Measurements from ENCODE around the gene JSRP1.

Gene JSRP1

GRCh38 chr19:2233601-2234280 lies 22.5 kb downstream of the JSRP1 start:
- TF ChIP-seq, protein P1, sequence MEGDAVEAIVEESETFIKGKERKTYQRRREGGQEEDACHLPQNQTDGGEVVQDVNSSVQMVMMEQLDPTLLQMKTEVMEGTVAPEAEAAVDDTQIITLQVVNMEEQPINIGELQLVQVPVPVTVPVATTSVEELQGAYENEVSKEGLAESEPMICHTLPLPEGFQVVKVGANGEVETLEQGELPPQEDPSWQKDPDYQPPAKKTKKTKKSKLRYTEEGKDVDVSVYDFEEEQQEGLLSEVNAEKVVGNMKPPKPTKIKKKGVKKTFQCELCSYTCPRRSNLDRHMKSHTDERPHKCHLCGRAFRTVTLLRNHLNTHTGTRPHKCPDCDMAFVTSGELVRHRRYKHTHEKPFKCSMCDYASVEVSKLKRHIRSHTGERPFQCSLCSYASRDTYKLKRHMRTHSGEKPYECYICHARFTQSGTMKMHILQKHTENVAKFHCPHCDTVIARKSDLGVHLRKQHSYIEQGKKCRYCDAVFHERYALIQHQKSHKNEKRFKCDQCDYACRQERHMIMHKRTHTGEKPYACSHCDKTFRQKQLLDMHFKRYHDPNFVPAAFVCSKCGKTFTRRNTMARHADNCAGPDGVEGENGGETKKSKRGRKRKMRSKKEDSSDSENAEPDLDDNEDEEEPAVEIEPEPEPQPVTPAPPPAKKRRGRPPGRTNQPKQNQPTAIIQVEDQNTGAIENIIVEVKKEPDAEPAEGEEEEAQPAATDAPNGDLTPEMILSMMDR (IDR thresholded peaks at IDR 0.05), result no peak

- TF ChIP-seq, protein P1 (IDR thresholded peaks at IDR 0.05), result no peak
Observed at GRCh38 chr19:2232286-2233151, 23.7 kb downstream of the JSRP1 start.

GRCh38 chr19:2231621-2232221 lies 24.5 kb downstream of the JSRP1 start:
- TF ChIP-seq, protein P1 (IDR thresholded peaks at IDR 0.05), result no peak

DNA sequence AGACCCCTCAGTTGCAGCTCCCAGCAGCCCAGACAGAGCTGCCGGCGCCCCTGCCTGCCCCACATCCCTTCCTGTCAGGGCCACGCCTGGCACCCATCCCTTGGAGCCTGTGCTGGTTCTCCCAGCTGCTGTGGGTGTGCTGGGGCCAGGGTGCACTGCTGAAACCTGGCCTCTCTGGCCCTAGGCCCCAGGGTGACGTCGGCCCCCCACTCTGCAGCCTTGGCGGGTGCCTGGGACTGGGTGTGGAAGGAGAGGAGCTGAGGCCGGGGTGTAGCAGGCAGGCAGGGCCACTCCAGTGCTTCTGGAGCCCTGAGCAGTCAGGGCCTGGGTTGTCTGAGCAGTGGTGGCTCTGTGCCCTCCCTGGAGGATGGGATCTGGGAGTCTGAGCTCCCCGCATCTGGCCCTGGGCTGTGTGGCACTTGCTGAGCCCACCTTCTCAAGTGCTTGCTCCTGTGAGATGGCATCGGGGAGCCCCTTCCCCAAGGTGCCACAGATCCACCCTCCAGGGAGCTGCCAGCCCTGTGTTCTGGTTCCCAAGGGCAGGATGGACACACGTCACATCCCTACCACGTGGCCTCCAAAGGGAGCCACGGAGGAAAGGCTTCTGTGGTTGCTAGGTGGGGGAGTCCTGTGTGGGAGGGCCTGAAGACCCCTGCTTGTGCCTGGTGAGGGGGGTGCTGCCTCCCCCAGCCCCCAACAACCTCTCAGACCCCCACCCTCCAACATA lies 25.2 kb downstream of the JSRP1 start:
- TF ChIP-seq, protein P1 (IDR thresholded peaks at IDR 0.05), result no peak

DNA sequence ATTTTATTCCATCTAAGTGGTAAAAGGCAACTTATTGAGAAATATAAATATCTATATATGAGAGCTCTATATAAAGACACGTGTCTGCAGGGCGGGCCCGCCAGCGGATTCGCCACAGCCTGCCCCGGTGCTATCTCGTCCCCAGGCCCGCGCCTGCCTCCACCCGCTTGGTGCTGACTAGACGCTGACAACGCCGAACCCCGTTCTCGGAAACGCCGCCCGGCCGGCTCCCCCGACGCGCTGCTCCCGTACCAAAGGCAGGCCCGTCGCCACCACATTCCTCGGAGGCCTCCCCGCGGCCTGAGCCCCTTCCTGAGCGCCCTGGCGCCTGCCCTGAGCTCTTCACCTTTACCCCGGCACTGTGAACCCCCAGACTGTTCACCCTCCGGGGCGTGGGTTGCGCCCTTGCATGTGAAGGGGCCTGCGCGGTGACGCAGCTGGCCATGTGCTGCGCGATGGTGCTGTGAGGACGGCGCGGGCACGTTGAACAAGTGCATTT lies 26.1 kb downstream of the JSRP1 start:
- TF ChIP-seq, protein P1 (IDR thresholded peaks at IDR 0.05), result no peak

DNA sequence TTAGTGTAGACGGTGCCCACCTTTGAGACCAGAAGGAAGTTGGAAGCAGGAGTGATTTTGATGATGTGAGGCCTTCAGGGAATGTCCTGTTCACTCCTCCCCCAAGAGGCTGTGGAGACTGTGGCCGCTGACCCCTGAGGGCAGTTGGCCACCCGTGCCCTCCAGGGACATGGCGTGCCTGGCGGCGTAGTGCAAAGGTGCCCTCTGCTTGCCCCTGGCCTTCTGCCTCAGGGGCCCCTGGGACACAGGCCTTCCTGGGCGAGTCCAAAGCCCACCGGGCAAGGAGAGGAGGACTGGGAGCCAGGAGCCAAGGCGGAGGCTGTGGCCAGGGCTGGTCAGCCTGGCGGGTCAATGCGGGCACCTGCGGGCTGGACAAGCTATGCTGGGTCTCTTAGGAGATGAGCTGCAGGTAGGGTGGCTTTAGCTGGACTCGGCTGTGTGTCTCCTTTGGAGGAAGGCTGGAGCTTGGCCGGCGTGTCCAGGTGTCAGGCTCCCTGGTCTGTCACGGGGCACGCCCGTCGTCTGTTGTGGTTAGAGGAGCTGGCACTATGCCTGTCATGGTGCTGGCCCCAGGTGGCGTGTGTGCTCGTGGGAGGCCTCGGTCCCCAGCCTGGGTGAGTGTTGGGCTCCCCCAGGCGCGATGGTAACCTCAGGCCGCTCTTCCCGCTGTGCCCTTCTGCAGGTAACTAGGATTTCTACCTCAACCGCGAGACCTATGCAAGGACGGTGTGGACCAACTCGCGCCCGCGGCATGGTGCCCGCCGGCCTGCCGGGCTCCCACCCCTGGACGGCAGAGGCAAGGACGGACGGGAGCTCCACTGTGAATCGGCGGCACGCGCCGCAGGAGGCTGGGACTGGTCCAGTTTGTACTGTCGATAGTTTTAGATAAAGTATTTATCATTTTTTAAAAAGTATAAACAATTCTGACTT lies 26.8 kb downstream of the JSRP1 start:
- TF ChIP-seq, protein P1 (IDR thresholded peaks at IDR 0.05), result no peak
